Mesendoderm (in vitro differentiated cells): ENCODE data around the gene TNIK.

Experiments used
- DNase-seq: peaks from one replicate; pipeline ENCODE4 v3.0.0; 2013
- H2AK5ac ChIP-seq: 2 replicates; pipeline ENCODE4 v1.6.1; 2013; ENCODE audit warnings: low read length, inconsistent platforms
- H2BK120ac ChIP-seq: 2 replicates; pipeline ENCODE4 v1.6.1; 2013; ENCODE audit warnings: low read depth, mild to moderate bottlenecking, low read length, moderate library complexity, mixed read lengths
- H2BK15ac ChIP-seq: replicated peaks from 2 replicates; pipeline ENCODE4 v1.6.1; 2013; ENCODE audit warnings: low read depth, mild to moderate bottlenecking, moderate library complexity
- H2BK5ac ChIP-seq: 2 replicates; pipeline ENCODE4 v1.6.1; 2013; ENCODE audit warnings: low read length, inconsistent platforms
- H3K18ac ChIP-seq: 2 replicates; pipeline ENCODE4 v1.6.1; 2013; ENCODE audit warnings: mild to moderate bottlenecking, low read length, mixed read lengths
- H3K23ac ChIP-seq: one replicate; pipeline ENCODE4 v1.6.1; 2013; ENCODE audit warnings: low read length
- H3K27ac ChIP-seq: 2 replicates; pipeline ENCODE4 v1.5.1; 2013; ENCODE audit warnings: low read depth, mild to moderate bottlenecking, inconsistent platforms, low read length, moderate library complexity
- H3K27me3 ChIP-seq: 2 replicates; pipeline ENCODE4 v1.6.1; 2013; ENCODE audit warnings: low read length, control low read depth, mild to moderate bottlenecking, inconsistent platforms; ENCODE audit not compliant: insufficient read depth, poor library complexity
- H3K36me3 ChIP-seq: 2 replicates; pipeline ENCODE4 v1.6.1; 2013; ENCODE audit warnings: low read length, inconsistent platforms; ENCODE audit not compliant: control insufficient read depth, insufficient read depth
- H3K4ac ChIP-seq: one replicate; pipeline ENCODE4 v1.6.1; 2013; ENCODE audit warnings: low read depth, mild to moderate bottlenecking, low read length, moderate library complexity
- H3K4me1 ChIP-seq: 2 replicates; pipeline ENCODE4 v1.6.1; 2013; ENCODE audit warnings: low read depth, low read length, inconsistent platforms; ENCODE audit not compliant: control insufficient read depth
- H3K4me2 ChIP-seq: 2 replicates; pipeline ENCODE4 v1.6.1; 2013; ENCODE audit warnings: low read length
- H3K4me3 ChIP-seq: 2 replicates; pipeline ENCODE4 v1.5.1; 2013; ENCODE audit warnings: mild to moderate bottlenecking, low read length
- H3K56ac ChIP-seq: one replicate; pipeline ENCODE4 v1.6.1; 2013; ENCODE audit warnings: low read length
- H3K79me1 ChIP-seq: 2 replicates; pipeline ENCODE4 v1.6.1; 2013; ENCODE audit warnings: low read length, inconsistent platforms
- H3K79me2 ChIP-seq: 2 replicates; pipeline ENCODE4 v1.6.1; 2013; ENCODE audit warnings: mild to moderate bottlenecking, low read length; ENCODE audit not compliant: control insufficient read depth, insufficient read depth
- H3K9ac ChIP-seq: 2 replicates; pipeline ENCODE4 v1.6.1; 2013; ENCODE audit warnings: low read length, inconsistent platforms
- H4K5ac ChIP-seq: one replicate; pipeline ENCODE4 v1.6.1; 2013; ENCODE audit warnings: low read length
- H4K8ac ChIP-seq: one replicate; pipeline ENCODE4 v1.6.1; 2013; ENCODE audit warnings: low read depth, mild to moderate bottlenecking, control low read depth, low read length, moderate library complexity
- WGBS: extraction: QIAGEN DNeasy Blood & Tissue Kit; methylation state at CpG from one replicate; pipeline ENCODE4 v1.1.7; 2013; ENCODE audit warnings: low lambda C conversion rate, missing lambda C conversion rate; ENCODE audit not compliant: insufficient coverage; ENCODE audit errors: extremely low coverage; 5-methylcytosine and 5-hydroxymethylcytosine counted together

Gene TNIK

DNA sequence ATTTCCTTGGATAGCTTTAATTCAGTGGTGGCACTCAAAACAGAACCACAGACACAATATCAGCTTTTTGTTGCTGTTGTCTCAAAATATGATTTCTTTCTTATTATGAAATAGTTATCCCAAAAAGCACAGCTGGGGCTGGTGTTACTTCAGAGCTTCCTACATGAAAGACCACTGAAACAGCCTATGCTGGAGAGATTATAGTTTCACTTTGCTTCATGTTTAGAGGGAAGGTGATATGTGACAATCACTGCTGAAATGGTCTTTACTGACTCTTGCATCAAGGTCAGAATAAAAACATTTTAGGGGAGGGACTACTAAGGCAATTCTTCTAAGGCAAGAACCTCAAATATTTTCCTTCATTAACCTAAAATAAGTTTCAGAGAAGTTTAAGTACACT lies 190.7 kb downstream of the TNIK start:
- Histone ChIP-seq H3K4ac (no peak overlapping the region), H3K27ac (no peak overlapping the region), H2BK120ac (no peak overlapping the region), H2BK5ac (no peak overlapping the region), H2BK15ac (no peak overlapping the region), H3K4me3 (no peak overlapping the region), H3K36me3 (no peaks in the 10 kb centered on the region), H3K23ac (no peak overlapping the region), H3K27me3 (no peaks in the 10 kb centered on the region), H3K56ac (no peak overlapping the region), H3K9ac (no peak overlapping the region), H3K4me1 (peaks cover 4% of the 10 kb centered on the region), H3K79me1 (no peaks in the 10 kb centered on the region), H3K79me2 (no peaks in the 10 kb centered on the region), H4K5ac (no peak overlapping the region), H4K8ac (no peak overlapping the region), H3K4me2 (no peak overlapping the region), H2AK5ac (no peak overlapping the region), H3K18ac (no peak overlapping the region)
- DNase-seq = no peak

DNA sequence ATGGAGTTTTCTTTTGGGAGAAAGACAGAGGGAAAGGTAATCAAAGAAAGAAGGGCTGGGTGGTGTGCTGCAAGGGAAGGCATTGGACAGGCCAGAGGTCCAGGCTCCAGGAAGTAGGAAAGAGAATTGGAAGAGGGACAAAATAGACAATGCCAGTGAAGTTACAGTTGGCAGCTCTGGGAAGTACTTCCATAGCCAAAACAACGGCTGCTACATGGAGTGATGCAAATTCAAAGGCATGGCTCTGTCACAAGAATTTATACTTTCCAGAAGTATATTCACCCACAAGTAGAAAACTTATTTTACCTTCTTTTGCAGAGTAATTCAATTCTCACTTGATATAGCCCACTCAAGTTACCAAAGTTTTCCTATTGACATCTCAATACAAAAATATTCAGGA lies 191.5 kb downstream of the TNIK start:
- Histone ChIP-seq H3K27me3 (no peaks in the 10 kb centered on the region), H3K27ac (no peak overlapping the region), H3K79me1 (no peaks in the 10 kb centered on the region), H3K23ac (no peak overlapping the region), H3K36me3 (no peaks in the 10 kb centered on the region), H3K4me2 (no peak overlapping the region), H2BK120ac (no peak overlapping the region), H3K18ac (no peak overlapping the region), H3K4ac (no peak overlapping the region), H2BK15ac (no peak overlapping the region), H3K4me3 (no peak overlapping the region), H3K4me1 (peaks cover 4% of the 10 kb centered on the region), H3K79me2 (no peaks in the 10 kb centered on the region), H3K9ac (no peak overlapping the region), H2AK5ac (no peak overlapping the region), H4K5ac (no peak overlapping the region), H2BK5ac (no peak overlapping the region), H4K8ac (no peak overlapping the region), H3K56ac (no peak overlapping the region)
- no peak for DNase-seq
- no CpG with 5 or more reads among the region's 1 CpG for WGBS

DNA sequence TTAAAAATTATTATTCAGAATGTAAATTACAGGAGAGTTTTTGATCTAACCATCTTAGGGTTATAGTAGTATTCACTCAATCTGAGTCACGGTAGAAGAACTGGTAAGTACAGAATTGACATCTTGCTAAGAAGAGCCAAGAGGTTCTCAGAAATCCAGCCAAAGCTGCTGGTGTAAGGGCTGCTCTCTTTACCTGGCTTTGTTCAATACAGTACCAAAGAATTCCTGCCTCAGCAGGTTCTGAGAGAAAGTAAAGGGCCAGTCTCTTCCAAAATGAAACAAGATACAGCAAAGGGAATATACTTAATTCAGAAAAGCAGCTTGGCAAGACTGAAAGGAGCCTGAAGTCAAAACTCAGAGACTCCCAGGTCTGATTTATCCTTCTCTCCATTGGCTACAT lies 193.1 kb downstream of the TNIK start:
- Histone ChIP-seq H4K8ac (no peak overlapping the region), H3K4me3 (no peak overlapping the region), H3K79me1 (no peaks in the 10 kb centered on the region), H4K5ac (no peak overlapping the region), H3K4me1 (peaks cover 4% of the 10 kb centered on the region), H2BK15ac (no peak overlapping the region), H3K56ac (no peak overlapping the region), H3K4me2 (no peak overlapping the region), H3K27me3 (no peaks in the 10 kb centered on the region), H3K79me2 (no peaks in the 10 kb centered on the region), H3K4ac (no peak overlapping the region), H3K36me3 (no peaks in the 10 kb centered on the region), H3K23ac (no peak overlapping the region), H2BK120ac (no peak overlapping the region), H2AK5ac (no peak overlapping the region), H3K9ac (no peak overlapping the region), H2BK5ac (no peak overlapping the region), H3K27ac (no peak overlapping the region), H3K18ac (no peak overlapping the region)
- DNase-seq = no peak
- no CpG with 5 or more reads among the region's 1 CpG for WGBS

DNA sequence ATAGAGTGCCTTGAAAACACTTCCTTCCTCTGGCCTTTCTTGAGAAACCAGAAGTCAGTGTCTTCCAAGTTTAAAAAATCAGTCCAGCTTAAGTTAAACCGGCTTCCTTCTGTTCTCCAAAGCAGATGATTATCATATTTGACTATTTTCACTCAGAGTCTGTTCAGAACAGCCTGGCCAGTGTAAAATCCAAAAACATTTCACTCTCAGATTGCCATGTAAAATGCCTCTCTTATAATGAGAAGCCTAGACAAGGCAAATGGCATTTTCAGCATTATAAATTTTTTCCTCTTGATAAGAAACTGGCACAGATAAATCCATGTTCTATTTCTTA lies 193.5 kb downstream of the TNIK start:
- Histone ChIP-seq H4K8ac (no peak overlapping the region), H2BK120ac (no peak overlapping the region), H3K56ac (no peak overlapping the region), H3K23ac (no peak overlapping the region), H2AK5ac (no peak overlapping the region), H2BK5ac (no peak overlapping the region), H2BK15ac (no peak overlapping the region), H3K4me1 (peaks cover 4% of the 10 kb centered on the region), H3K27me3 (no peaks in the 10 kb centered on the region), H3K4ac (no peak overlapping the region), H3K4me3 (no peak overlapping the region), H3K79me1 (no peaks in the 10 kb centered on the region), H3K79me2 (no peaks in the 10 kb centered on the region), H3K27ac (no peak overlapping the region), H3K36me3 (no peaks in the 10 kb centered on the region), H4K5ac (no peak overlapping the region), H3K9ac (no peak overlapping the region), H3K4me2 (no peak overlapping the region), H3K18ac (no peak overlapping the region)
- DNase-seq = no peak
- WGBS = no CpG with 5 or more reads among the region's 1 CpG

DNA sequence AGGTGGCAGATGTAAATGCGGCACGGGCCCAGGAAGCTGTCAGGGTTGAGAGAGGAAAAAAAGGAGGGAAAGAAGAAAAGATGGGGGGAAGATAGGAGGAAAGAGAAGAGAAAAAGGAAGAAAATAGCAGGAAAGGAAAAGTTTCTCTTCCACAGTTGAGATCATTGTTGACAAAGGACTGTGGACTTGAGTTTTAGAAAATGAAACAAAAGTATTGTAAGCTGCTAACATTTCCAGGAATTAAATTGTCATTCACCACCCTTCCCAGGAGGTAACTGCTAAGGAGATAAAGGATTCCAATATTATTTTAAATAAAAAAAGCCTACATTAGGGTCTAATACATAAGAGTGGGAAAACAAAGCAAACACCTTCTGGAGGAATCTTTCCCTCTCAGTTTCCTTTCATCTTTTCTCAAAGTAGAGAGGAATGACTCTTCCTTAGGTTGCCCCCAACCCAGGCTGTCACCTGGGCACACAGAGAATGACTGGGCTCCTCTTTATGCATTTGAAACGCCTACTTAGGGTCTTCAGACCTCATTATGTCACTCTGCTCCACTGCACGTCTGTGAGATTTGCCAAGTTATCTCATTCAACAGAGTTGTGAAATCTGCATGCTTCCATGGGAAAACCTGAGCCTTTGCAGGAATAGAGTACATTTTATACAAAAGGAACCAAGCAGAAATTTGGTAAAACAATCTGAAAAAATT lies 194.0 kb downstream of the TNIK start:
- Histone ChIP-seq H3K27me3 (no peaks in the 10 kb centered on the region), H3K18ac (peak overlapping the region; percentile 68), H3K36me3 (no peaks in the 10 kb centered on the region), H3K23ac (no peak overlapping the region), H3K27ac (no peak overlapping the region), H2BK120ac (no peak overlapping the region), H4K8ac (no peak overlapping the region), H3K79me2 (no peaks in the 10 kb centered on the region), H4K5ac (no peak overlapping the region), H3K4me2 (no peak overlapping the region), H3K9ac (no peak overlapping the region), H2BK15ac (no peak overlapping the region), H2AK5ac (no peak overlapping the region), H3K4me1 (peaks cover 4% of the 10 kb centered on the region), H3K4me3 (no peak overlapping the region), H2BK5ac (no peak overlapping the region), H3K4ac (no peak overlapping the region), H3K79me1 (no peaks in the 10 kb centered on the region), H3K56ac (no peak overlapping the region)
- no peak for DNase-seq
- no CpG with 5 or more reads among the region's 4 CpGs for WGBS

DNA sequence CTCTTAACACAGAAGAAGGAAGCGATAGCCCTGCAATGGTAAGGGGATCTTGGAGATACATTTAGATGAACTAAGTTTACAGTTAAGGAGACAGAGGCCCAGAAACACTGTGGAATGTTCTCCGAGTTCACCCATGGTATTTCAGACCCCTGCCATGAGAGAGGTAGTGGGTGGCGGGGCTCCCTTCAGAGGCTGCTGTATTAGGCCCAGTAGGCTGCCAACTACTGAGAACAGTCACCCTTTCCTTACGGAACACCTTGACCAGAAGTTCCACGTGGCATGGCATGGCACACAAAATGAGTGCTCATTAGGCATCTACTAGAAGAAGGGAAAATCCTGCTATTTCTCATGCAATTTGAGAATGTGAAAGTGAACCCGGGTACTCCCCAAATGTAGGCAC lies 195.4 kb downstream of the TNIK start:
- Histone ChIP-seq H3K79me1 (no peaks in the 10 kb centered on the region), H3K4me2 (no peak overlapping the region), H3K56ac (no peak overlapping the region), H3K27ac (no peak overlapping the region), H3K27me3 (no peaks in the 10 kb centered on the region), H3K79me2 (no peaks in the 10 kb centered on the region), H2AK5ac (no peak overlapping the region), H4K8ac (no peak overlapping the region), H3K23ac (no peak overlapping the region), H2BK120ac (no peak overlapping the region), H3K36me3 (no peaks in the 10 kb centered on the region), H4K5ac (no peak overlapping the region), H3K4me1 (peaks cover 4% of the 10 kb centered on the region), H2BK15ac (no peak overlapping the region), H2BK5ac (no peak overlapping the region), H3K9ac (no peak overlapping the region), H3K4me3 (no peak overlapping the region), H3K4ac (no peak overlapping the region), H3K18ac (no peak overlapping the region)
- WGBS = no CpG with 5 or more reads among the region's 6 CpGs
- DNase-seq = no peak
